Urinary bladder (tissue), 4 donors: ENCODE data around the gene ZNF672. TPM values are rescaled to one million over a fixed set of nuclear protein-coding genes. Genes with fewer than 3 reads are reported as not detected.

Experiments used
- DNase-seq: peaks from one replicate; pipeline ENCODE4 v3.0.0-alpha.2; 2015; ENCODE audit errors: extremely low spot score
- H3K27ac ChIP-seq: one replicate; pipeline ENCODE4 v1.5.1; 2013; ENCODE audit warnings: low read depth, mild to moderate bottlenecking, moderate library complexity
- H3K36me3 ChIP-seq: one replicate; pipeline ENCODE4 v1.6.1; 2013; ENCODE audit warnings: mild to moderate bottlenecking, moderate library complexity; ENCODE audit not compliant: insufficient read depth
- H3K4me1 ChIP-seq: one replicate; pipeline ENCODE4 v1.6.1; 2013; ENCODE audit warnings: mild to moderate bottlenecking, moderate library complexity; ENCODE audit not compliant: insufficient read depth
- H3K4me3 ChIP-seq: one replicate; pipeline ENCODE4 v1.5.1; 2013; ENCODE audit warnings: low read depth, low read length
- WGBS: extraction: QIAGEN DNeasy Blood & Tissue Kit; methylation state at CpG from one replicate; pipeline ENCODE4 v1.1.7; 2013; 5-methylcytosine and 5-hydroxymethylcytosine counted together
- polyA plus RNA-seq: library from polyadenylated mRNA; stranded (reverse); fragments of 200-250 nt; gene quantifications from one replicate; pipeline ENCODE4 v1.2.3, GENCODE V29; 2013
- total RNA-seq: library from RNA; depleted of rRNA; stranded (reverse); fragments of >200 nt; gene quantifications from one replicate; pipeline ENCODE4 v1.2.3, GENCODE V29; 2014
- donor health status: healthy with polysubstance abuse.
- donor health status: healthy.

ZNF672 gene
- total and polyA plus RNA-seq, 2 donors = 12.9 to 32.5 TPM

DNA sequence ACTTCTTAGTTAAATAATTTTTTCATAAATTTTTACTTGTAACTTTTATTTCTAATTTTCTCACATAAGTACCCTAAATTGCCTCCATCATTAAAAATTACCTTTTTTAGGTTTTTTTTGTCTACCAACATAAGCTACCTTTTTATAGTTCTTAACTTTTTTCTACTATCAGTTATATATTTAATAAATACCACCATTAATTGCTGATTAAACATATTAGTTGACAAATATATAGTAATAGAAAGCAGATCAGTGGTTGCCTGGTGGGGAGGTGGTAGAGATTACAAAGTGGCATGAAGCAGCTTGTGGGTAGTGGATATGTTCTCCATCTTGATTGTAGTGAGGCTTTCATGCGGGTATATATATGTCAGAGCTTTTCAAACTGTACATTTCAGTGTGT, 6.2 kb upstream of the ZNF672 start:
- Histone ChIP-seq H3K36me3 (no peaks in the 10 kb centered on the region), H3K27ac (no peak overlapping the region), H3K4me1 (peaks cover 1% of the 10 kb centered on the region), H3K4me3 (no peak overlapping the region)
- no peak for DNase-seq
- 92% methylated on average over 1 of the region's 1 CpG for WGBS

DNA sequence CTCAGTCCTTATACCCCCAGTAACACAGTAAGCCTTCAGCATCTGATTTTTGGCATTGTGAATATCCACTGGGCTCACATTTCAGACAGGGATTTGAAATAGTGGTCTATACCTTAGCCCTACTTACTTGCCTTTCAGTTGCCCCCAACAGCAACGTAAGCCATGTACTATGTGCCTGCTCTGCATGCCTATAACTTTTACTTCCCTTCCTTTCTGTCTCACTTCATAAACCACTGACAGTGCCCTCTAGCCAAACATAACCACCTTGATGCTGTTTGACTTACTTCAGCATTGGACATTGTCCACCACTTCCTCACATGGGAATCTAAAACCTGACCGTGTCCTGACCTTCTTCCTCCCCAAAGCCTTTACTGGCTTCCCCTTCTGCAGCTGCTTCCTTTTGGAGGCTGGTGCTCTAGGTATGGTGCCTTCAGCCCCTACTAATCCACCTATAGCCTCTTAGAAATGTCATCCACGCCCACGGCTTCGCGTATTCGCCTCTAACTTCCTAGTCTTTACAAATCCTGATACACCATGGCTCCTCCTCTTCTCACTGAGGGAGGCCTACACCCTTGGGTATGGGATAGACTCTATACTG, 3.6 kb upstream of the ZNF672 start:
- DNase-seq = no peak
- no peak overlapping the region for H3K27ac ChIP-seq
- H3K36me3 ChIP-seq = no peaks in the 10 kb centered on the region
- WGBS = 65% methylated on average over 7 of the region's 7 CpGs
- H3K4me1 ChIP-seq = no peaks in the 10 kb centered on the region
- H3K4me3 ChIP-seq = no peak overlapping the region

DNA sequence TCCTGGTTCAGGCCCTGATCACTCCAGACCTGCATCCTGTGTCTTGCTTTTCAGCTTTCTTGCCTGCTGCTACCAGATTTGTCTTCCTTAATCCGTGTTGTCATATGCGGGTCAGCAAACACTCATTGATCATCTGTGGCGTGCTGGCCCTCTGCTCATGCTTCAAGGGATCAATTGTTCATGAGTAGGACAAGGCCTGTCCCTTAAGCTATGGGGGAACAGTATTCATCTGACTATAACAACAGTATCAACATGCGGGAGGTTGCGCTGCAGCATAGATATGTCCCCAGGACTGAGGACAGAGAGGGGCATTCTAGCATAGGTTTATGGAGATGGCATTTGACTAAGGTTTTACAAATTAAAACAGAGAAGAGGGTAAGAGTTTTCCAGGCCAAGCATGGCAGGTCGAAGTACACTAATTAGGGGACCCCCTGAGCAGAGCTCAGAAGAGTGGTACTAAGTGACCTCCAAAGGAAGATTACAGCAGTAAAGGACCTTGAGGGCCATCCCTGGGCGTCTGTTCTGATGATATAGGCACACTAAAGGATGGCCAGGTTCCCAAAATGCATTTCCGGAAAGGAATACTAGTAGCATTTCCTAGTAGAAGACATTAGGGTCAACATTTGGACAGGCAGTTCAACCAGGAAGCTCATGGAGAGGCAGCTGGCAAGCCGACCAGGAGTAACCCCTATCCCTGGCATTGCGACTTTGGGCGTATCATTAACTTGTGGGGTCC, 811 bp upstream of the ZNF672 start:
- Histone ChIP-seq H3K4me1 (no peaks in the 10 kb centered on the region), H3K27ac (no peak overlapping the region), H3K4me3 (no peak overlapping the region), H3K36me3 (no peaks in the 10 kb centered on the region)
- no peak for DNase-seq
- WGBS = 51% methylated on average over 11 of the region's 11 CpGs

DNA sequence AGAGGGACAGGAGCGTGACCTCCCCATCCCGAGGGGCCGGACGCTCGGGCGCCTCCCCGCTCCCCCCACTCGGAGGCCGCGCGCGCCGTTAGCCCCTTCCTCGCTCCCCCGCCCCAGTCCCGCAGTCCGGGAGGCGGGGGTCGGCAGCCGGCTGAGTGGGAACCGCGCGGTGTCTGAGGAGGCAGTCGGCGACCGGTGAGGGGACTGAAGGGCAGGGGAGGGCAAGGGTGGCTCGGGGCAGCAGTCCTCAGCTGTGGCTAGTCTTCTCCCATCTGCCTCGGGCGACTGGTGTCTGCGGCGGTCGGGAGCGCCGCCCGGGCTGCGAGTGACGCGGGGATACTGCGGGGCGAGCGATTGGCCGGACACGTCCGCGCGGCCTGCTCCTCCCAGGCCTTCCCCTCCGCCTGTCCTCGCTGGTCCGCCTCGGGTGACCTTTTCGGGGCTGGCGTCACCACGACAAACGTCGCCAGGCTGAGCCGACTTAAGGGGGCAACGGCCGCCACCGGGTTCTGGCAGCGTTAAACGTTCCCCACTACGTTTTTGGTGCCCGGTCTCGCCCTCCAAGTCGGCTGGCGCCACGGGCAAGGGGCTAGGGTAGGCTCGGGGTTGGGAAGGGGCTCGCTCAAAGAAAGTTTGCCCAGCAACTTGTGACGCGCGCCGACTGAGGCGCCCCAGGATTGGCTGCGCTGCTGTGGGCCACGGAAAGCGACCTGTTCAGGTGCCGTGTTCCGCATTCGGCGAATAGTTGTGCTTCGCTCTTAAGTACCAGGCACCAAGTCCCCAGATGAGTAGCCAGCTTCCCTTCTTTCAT, 538 bp downstream of the ZNF672 start:
- WGBS = under 1% methylated on average over 82 of the region's 82 CpGs
- peak overlapping the region; percentile 71 for H3K4me3 ChIP-seq
- peak; percentile 81 for DNase-seq
- H3K4me1 ChIP-seq = no peaks in the 10 kb centered on the region
- no peaks in the 10 kb centered on the region for H3K36me3 ChIP-seq
- peak overlapping the region; percentile 100 for H3K27ac ChIP-seq

DNA sequence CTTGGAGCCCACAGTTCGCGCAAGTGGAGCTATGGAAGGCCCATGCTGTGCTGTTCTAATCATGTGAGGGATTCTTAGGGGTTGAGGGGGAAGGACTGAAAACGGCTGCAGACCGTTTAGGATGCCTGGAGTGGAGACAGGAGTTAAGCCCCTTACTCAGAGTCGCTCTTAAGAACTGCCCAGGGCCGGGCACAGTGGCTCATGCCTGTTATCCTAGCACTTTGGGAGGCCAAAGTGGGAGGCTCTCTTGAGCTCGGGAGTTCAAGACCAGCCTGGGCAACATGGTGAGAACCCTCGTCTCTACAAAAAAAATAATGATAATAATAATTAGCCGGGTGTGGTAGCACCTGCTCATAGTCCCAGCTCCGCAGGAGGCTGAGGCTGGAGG, 1.1 kb downstream of the ZNF672 start:
- H3K36me3 ChIP-seq = no peaks in the 10 kb centered on the region
- WGBS = 14% methylated on average over 10 of the region's 10 CpGs
- H3K4me3 ChIP-seq = peak overlapping the region; percentile 71
- no peak for DNase-seq
- peak overlapping the region; percentile 100 for H3K27ac ChIP-seq
- H3K4me1 ChIP-seq = no peaks in the 10 kb centered on the region

DNA sequence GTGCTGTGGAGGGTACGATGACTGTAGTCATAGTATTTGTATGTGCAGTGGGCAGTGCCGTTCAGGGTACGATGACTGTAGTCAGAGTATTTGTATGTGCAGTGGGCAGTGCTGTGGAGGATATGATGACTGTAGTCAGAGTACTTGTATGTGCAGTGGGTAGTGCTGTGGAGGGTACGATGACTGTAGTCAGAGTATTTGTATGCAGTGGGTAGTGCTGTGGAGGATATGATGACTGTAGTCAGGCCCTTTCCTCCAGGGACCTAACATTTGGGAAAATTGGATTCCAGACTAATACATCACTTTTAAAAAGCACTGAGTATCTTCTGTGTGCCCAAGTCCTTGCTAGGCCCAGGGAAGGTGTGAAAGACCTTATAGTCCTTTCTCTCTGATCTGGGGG, 2.9 kb downstream of the ZNF672 start:
- 94% methylated on average over 4 of the region's 4 CpGs for WGBS
- Histone ChIP-seq H3K36me3 (peaks cover 4% of the 10 kb centered on the region), H3K27ac (no peak overlapping the region), H3K4me1 (no peaks in the 10 kb centered on the region), H3K4me3 (no peak overlapping the region)
- no peak for DNase-seq

DNA sequence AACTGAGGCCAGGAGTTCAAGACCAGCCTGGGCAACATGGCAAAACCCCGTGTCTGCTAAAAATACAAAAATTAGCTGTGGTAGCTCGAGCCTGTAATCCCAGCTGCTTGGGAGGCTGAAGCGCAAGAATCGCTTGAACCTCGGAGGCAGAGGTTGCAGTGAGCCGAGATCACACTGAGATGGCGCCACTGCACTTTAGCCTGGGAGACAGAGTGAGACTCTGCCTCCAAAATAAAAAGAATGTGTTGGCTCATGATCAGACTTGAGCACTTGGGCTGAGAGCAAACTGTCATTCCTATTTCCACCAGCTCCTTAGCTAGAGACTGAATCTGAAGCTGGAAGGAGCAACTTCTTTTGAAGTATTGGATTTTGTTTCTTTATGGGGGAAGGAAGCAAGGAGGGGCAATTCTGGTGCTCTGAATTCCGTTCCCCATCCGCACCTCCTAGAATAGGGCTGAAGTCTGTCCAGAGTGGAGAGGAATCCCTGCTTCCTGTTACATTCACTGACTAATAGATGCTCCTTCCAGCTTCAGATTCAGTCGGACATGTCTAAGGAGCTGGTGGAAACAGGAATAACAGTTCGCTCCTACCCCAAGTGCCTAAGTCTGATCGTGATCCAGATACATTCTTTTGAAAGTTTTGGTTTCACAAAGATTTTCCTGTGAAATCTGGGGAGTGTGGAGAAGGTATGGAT, 3.8 kb downstream of the ZNF672 start:
- no peak overlapping the region for H3K27ac ChIP-seq
- no peak overlapping the region for H3K4me3 ChIP-seq
- no peaks in the 10 kb centered on the region for H3K4me1 ChIP-seq
- DNase-seq = no peak
- H3K36me3 ChIP-seq = peaks cover 4% of the 10 kb centered on the region
- WGBS = 38% methylated on average over 12 of the region's 12 CpGs

DNA sequence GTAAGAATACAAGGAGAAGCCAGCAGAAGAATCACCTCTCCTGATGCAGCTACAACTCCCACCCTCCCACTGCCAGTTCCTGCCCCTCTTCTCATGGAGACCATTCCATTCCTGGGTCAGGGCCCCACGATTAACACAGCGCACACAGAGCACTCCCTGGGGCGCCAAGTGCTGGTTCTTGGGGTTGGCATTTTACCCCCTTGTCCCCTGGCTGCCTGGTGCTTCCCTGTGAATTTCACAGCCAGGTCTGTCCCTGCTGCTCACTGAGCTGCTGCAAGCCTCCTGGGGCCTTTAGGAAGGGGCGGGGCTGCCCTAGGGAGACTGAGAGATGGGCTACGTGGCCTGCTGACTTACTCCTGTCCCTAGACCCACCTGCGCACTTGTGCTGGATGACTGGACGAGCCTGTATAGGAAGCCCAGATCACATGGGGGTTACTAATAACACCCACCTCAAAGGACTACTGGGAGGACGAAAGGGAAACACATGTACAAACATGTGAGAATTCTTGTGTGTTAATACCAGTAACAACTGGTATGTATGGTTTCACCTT, 4.8 kb downstream of the ZNF672 start:
- Histone ChIP-seq H3K36me3 (peaks cover 4% of the 10 kb centered on the region), H3K27ac (no peak overlapping the region), H3K4me1 (no peaks in the 10 kb centered on the region), H3K4me3 (no peak overlapping the region)
- DNase-seq = no peak
- 87% methylated on average over 8 of the region's 8 CpGs for WGBS

DNA sequence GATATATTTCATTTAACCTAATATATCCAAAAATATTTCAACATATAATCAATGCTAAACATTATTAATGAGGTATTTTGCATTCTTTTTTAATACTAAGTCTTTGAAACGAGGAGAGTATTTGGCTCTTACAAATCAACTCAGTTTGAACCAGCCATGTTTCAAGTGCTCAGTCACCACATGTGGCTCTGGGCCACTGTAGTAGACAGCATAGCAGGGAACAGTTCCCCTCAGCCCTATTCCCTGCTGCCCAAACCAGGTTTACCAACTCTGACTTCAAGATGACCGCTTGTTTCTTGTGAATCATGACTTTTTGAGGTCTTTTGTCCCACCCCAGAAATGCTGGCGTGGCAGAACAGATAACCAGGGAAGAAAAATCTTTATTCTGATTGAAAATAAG, 5.7 kb downstream of the ZNF672 start:
- no peak for DNase-seq
- Histone ChIP-seq H3K4me1 (no peaks in the 10 kb centered on the region), H3K27ac (no peak overlapping the region), H3K36me3 (peaks cover 7% of the 10 kb centered on the region), H3K4me3 (no peak overlapping the region)
- WGBS = 63% methylated on average over 3 of the region's 3 CpGs

DNA sequence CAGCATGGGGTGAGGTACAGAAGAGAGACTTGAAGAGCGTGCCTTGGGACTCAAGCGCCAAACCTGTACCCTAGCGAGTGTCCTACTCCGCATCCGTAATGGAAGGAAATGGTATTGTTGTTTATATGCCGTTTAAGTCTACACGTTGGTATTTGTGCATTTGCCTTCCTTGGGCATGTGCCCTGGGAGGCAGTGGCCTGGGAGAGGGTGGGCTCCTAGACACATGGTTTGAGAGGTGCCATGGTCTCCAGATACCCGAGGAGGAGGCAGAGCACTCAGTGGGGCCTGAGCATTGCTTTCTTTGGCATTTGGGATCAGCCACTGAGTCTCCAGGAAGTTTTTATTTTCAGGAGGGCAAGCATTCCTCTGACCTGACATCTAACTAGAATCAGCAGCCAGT, 6.5 kb downstream of the ZNF672 start:
- H3K36me3 ChIP-seq = peaks cover 7% of the 10 kb centered on the region
- H3K27ac ChIP-seq = no peak overlapping the region
- WGBS = 93% methylated on average over 8 of the region's 8 CpGs
- H3K4me1 ChIP-seq = no peaks in the 10 kb centered on the region
- H3K4me3 ChIP-seq = no peak overlapping the region
- DNase-seq = no peak

DNA sequence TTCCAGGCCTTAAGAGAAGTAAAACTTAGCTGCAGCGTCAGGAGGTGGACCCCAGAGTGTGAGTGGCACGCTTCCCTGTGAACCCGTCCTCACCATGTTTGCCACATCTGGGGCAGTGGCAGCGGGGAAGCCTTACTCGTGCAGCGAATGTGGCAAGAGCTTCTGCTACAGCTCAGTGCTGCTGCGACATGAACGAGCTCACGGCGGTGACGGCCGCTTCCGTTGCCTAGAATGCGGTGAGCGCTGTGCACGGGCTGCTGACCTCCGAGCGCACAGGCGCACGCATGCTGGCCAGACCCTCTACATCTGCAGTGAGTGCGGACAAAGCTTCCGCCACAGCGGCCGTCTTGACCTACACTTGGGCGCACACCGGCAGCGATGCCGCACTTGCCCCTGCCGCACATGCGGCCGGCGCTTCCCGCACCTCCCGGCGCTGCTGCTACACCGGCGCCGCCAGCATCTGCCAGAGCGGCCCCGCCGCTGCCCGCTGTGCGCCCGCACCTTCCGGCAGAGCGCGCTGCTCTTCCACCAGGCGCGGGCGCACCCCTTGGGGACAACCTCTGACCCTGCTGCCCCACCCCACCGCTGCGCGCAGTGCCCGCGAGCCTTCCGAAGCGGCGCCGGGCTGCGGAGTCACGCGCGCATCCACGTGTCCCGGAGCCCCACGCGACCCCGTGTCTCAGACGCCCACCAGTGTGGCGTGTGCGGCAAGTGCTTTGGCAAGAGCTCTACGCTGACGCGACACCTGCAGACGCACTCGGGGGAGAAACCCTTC, 9.3 kb downstream of the ZNF672 start:
- DNase-seq = no peak
- peaks cover 9% of the 10 kb centered on the region for H3K36me3 ChIP-seq
- H3K4me1 ChIP-seq = no peaks in the 10 kb centered on the region
- H3K27ac ChIP-seq = no peak overlapping the region
- no peak overlapping the region for H3K4me3 ChIP-seq
- 91% methylated on average over 76 of the region's 76 CpGs for WGBS

DNA sequence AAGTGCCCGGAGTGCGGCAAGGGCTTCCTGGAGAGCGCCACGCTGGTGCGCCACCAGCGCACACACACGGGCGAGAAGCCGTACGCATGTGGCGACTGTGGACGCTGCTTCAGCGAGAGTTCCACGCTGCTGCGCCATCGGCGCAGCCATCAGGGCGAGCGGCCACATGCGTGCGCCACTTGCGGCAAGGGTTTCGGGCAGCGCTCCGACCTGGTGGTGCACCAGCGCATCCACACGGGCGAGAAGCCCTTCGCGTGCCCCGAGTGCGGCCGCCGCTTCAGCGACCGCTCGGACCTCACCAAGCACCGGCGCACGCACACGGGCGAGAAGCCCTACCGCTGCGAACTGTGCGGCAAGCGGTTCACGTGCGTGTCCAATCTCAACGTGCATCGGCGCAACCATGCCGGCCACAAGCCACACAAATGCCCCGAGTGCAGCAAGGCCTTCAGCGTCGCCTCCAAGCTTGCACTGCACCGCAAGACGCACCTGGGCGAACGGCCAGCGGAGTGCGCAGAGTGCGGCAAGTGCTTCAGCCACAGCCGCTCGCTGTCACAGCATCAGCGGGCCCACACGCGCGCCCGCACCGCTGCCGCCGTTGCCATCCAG, 10.0 kb downstream of the ZNF672 start:
- DNase-seq = no peak
- H3K4me1 ChIP-seq = no peaks in the 10 kb centered on the region
- peaks cover 9% of the 10 kb centered on the region for H3K36me3 ChIP-seq
- no peak overlapping the region for H3K27ac ChIP-seq
- H3K4me3 ChIP-seq = no peak overlapping the region
- WGBS = 95% methylated on average over 72 of the region's 72 CpGs
